Amygdala (tissue), 56 donors: ENCODE measurements around the gene SCN8A.

Experiments used
- DNase-seq, 56 donors: peaks; one replicate each; lab custom pipeline; 2025; lab: John Stamatoyannopoulos, UW

Gene SCN8A

GRCh38 chr12:51666696-51667095, 75.7 kb downstream of the SCN8A start:
- no peak for DNase-seq

- DNase-seq: no peak
Observed at GRCh38 chr12:51667269-51667668, 76.2 kb downstream of the SCN8A start.

GRCh38 chr12:51669271-51669670, 78.2 kb downstream of the SCN8A start:
- no peak for DNase-seq

- no peak for DNase-seq
Observed at GRCh38 chr12:51669996-51670395, 79.0 kb downstream of the SCN8A start.

GRCh38 chr12:51672334-51672733, 81.3 kb downstream of the SCN8A start:
- no peak for DNase-seq

GRCh38 chr12:51675071-51675803, 84.2 kb downstream of the SCN8A start:
- DNase-seq: no peak

- DNase-seq: no peak
Observed at GRCh38 chr12:51676875-51677274, 85.8 kb downstream of the SCN8A start.

GRCh38 chr12:51677284-51677968, 86.4 kb downstream of the SCN8A start:
- DNase-seq: no peak

GRCh38 chr12:51678086-51678724, 87.2 kb downstream of the SCN8A start:
- peak in 6 of 56 donors; percentile 2 to 24 (median 5) for DNase-seq

- no peak for DNase-seq
Observed at GRCh38 chr12:51682981-51683380, 91.9 kb downstream of the SCN8A start.

GRCh38 chr12:51683763-51684357, 92.8 kb downstream of the SCN8A start:
- no peak for DNase-seq

GRCh38 chr12:51686727-51687126, 95.7 kb downstream of the SCN8A start:
- no peak for DNase-seq

- DNase-seq: no peak
Observed at GRCh38 chr12:51687177-51687576, 96.1 kb downstream of the SCN8A start.

- DNase-seq: no peak
Observed at GRCh38 chr12:51687614-51688013, 96.6 kb downstream of the SCN8A start.

- no peak for DNase-seq
Observed at GRCh38 chr12:51689983-51690382, 99.0 kb downstream of the SCN8A start.

- no peak for DNase-seq
Observed at GRCh38 chr12:51692016-51692415, 101.0 kb downstream of the SCN8A start.

- DNase-seq: no peak
Observed at GRCh38 chr12:51693569-51693968, 102.5 kb downstream of the SCN8A start.

- peak in 1 of 56 donors; percentile 4 for DNase-seq
Observed at GRCh38 chr12:51694146-51694545, 103.1 kb downstream of the SCN8A start.

- no peak for DNase-seq
Observed at GRCh38 chr12:51695241-51696010, 104.4 kb downstream of the SCN8A start.

GRCh38 chr12:51699219-51699618, 108.2 kb downstream of the SCN8A start:
- DNase-seq: no peak

- DNase-seq: no peak
Observed at GRCh38 chr12:51700887-51701286, 109.9 kb downstream of the SCN8A start.
